Measurements from ENCODE around the gene OR10C1.

OR10C1 gene

DNA sequence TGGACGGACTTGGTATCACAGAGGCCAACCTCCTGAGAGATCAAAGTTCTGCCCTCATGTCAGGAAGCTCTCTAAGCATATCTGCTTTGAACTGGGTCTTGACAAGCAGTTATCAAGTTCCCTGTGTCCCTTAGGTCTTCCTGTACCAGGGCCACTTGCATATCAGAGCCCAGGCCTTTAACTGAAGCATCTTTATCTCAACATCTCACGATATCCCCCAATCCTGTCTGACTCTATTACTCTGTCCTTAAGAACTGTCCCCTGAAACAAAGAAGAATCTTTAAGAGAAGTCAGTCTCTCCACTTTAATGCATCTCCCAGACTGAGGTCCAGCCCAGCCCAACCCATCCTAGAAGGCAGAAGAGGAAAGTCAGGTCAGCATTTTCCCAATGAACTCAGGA is 40.5 kb downstream of the OR10C1 start:
- no peak for DNase-seq

DNA sequence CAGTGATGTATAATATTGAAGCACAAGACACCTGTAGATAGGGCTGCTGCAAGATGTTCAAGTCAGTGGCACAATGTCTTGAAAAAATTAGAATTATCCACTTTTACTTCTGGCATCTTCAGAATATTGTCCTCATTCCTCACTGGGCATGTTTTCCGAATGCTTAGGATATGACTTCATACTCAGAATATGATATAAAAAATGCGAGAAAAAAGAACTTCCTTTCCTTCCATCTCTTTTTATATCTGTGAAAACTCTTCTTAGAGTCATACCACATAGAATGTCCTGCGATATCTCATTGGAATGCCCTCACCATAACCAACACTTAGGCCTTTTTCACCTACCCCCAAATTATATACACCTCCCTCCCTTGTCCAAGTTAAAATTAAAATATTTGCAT is 44.1 kb downstream of the OR10C1 start:
- no peak for DNase-seq

DNA sequence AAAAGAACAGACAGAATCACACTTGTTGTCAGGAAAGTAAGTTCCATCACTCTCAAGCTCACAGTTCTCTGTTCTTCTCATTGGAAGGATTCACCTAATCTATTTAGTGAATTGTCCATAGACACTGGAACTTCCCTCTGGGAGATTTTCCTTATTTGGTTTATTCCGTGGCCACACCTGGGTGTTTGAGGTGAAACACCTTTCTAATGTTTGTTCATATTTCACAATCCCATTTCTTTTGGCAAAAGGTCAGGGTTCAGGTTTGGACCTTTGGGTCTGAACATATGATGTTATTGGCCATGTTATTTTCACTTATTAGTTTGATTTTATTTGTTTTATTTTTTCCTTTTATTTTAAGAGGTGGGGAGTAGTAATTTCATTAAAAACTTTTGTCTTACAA is 44.6 kb downstream of the OR10C1 start:
- no peak for DNase-seq

DNA sequence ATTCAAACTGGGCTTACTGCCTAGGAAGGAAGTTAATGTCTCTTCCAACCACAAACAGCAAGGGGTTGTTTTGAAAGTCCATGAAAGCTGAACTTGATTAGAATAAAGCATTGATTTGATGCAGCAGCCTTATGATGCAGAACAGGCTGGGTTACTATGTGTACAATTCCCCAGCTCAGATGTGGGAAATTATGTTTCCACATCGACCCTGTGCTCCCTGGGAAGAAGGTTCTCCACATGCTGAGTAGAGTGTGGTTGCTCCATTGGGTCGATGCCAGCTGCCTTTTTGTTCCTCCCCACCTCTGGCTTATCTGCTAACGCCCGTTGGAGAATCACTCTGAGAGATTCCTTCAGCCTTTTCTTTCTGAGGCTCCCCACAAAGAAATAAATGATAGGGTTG is 47.5 kb downstream of the OR10C1 start:
- DNase-seq, result no peak

DNA sequence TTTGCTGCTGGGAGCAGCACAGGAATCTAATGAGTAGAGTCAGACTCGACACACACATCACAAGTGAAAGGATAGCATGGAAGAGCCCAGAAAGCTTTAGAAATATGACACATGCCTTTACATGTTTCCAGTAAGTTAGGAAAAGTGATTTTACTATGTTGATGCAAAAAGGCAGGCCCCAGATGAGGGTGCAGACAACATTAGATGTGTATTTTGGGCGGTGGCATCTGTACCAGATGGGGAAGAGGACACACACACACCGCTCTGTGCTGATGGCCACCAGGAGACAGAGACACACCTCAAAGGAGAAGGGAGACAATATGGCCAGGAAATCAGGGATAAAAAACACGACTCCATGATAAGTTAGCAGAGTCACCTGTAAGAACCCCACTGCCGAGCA is 48.0 kb downstream of the OR10C1 start:
- no peak for DNase-seq

DNA sequence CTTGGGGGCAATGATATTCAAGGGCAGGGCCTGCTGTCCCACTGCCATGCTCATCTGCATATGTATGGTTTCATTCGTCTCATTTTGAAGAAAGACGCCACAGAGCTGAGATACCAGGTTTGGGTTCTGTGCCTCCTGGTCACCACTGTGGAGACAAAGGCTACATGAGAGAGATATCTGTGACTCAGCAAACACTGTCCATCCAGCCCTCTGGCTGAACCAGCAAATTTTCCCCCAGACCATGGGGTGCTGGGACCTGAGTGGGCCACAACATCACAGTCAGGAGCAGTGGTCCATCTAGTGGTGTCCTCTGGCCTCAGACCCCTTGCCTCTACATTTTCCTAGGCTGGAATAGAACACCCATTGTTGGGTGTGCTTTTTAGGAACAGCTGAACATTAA is 48.6 kb downstream of the OR10C1 start, which contains the start of gene MAS1L:
Gene MAS1L, minus strand, starts transcription at position 297 of the 400 bp plus-strand sequence. Its CDS starts 54 bp downstream, at position 243.
- no peak for DNase-seq

DNA sequence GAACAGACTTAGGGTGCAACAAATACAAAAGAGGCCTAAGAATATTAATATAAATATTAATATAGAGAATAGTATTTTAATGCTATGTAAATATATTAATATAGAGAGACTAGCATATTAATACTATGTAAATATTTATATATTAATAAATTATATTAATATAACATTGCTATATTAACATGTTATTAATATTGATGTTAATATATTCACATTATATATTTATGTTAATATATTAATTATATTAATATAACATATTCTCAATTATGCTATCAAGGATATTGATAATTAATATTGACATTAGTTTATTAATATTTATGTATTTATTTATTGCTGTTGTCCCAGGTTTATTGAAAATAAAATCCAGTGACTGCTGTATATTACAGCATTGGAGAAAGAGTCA is 49.8 kb downstream of the OR10C1 start:
- DNase-seq, result no peak

DNA sequence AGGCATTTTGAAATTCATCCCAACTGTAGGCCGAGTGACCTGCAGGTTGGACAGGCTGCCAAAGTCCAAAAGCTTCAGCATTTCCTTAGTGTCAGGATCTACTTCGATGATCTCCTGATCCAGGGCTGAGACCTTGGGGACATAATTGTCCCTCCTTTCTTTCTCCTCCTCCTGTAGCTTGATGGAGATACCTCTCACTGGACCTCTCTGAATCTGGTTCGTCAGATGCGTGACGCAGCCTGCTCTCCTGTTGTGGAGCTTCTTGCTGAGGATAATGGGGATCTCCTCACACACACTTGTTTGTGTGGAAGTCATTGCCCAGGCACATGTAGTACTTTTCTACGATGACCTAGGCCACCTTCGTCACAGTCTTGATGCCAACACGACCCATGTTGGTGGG is 50.2 kb downstream of the OR10C1 start:
- no peak for DNase-seq

DNA sequence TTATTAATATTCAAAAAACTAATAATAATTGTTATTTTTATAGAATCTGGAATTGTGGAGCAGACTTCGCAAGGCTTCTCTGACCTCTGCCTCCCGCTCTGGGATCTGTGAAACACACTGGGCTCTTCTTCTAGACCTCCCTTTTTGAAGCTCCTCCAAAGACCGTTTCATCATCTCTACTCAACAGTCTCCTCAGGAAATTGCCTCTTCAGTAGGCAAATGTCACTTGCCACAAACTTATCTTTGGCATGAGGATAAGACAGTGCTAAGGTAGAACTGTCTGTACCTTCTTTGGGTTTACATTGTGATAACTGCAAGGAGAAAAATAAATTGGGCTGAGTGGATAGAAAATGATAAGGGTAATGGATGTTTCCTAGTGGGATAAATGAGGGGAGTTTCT is 50.9 kb downstream of the OR10C1 start:
- no peak for DNase-seq

DNA sequence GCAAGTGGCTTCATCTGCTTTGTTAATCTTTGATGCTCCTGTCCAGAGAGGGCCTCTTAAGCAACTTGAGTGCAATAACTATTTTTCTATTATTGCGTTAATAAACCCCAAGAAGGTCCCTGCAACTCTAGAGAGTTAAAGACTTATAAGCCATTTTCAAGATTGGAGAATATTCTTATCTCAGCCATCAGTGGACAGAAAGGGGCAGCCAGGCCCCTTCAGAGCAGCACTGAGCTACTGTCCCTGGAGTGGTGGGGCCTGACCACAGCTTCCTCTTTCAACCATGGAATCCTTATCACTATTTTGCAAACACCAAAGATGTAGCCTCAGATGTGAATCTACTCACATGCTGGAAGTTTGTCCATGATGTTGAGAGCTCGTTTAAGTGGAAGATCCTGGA is 51.4 kb downstream of the OR10C1 start:
- DNase-seq, result no peak

All from right forelimb (tissue), 1 donor.